GM12891 (cell line): ENCODE results near the gene ASB7.

Experiments used
- DNase-seq: peaks from one replicate; pipeline ENCODE4 v3.0.0; 2011; ENCODE audit warnings: low spot score; ENCODE audit not compliant: insufficient read length
- FAIRE-seq: peaks from 2 replicates; lab custom pipeline; 2011; peaks lifted over from hg19 to GRCh38; lab: Jason Lieb, UNC
- PAX5 ChIP-seq: IDR thresholded peaks from 2 replicates; pipeline ENCODE4 v1.6.1; 2011; ENCODE audit warnings: low read length, moderate library complexity, mild to moderate bottlenecking; ENCODE audit not compliant: insufficient read depth, severe bottlenecking
- POLR2A ChIP-seq: IDR thresholded peaks from 2 replicates; pipeline ENCODE4 v1.6.1; 2011; ENCODE audit warnings: low read depth, low read length, control low read depth
- POLR2AphosphoS5 ChIP-seq: IDR thresholded peaks from 2 replicates; pipeline ENCODE4 v1.6.1; 2011; ENCODE audit warnings: low read depth, low read length, control low read depth
- POU2F2 ChIP-seq: IDR thresholded peaks from 2 replicates; pipeline ENCODE4 v1.6.1; 2011; ENCODE audit warnings: low read depth, mild to moderate bottlenecking, control low read depth, low read length, moderate library complexity
- SPI1 ChIP-seq: IDR thresholded peaks from 2 replicates; pipeline ENCODE4 v1.6.1; 2011; ENCODE audit warnings: low read depth, low read length, control low read depth
- TAF1 ChIP-seq: IDR thresholded peaks from 2 replicates; pipeline ENCODE4 v1.6.1; 2011; ENCODE audit warnings: low read depth, low read length, control low read depth

Gene ASB7

GRCh38 chr15:100690795-100691158, 88.4 kb downstream of the ASB7 start:
- DNase-seq (no peak), FAIRE-seq (no peak)

GRCh38 chr15:100691321-100691720, 88.9 kb downstream of the ASB7 start:
- DNase-seq, result no peak
- no peak for TF ChIP-seq POLR2A
- TF ChIP-seq POU2F2, result no peak
- TF ChIP-seq PAX5, result no peak
- no peak for TF ChIP-seq TAF1
- no peak for TF ChIP-seq SPI1
- no peak for TF ChIP-seq POLR2AphosphoS5
- no peak for FAIRE-seq

More at GRCh38 chr15:100690795-100691158, 88.4 kb downstream of the ASB7 start:
- TF ChIP-seq PAX5, result no peak
- no peak for TF ChIP-seq POLR2A
- TF ChIP-seq TAF1, result no peak
- TF ChIP-seq POLR2AphosphoS5, result no peak
- no peak for TF ChIP-seq POU2F2
- no peak for TF ChIP-seq SPI1

- FAIRE-seq (no peak), DNase-seq (no peak)
- TF ChIP-seq POLR2AphosphoS5 (no peak), POLR2A (no peak), POU2F2 (no peak), PAX5 (no peak), TAF1 (no peak), SPI1 (no peak)
Measured at GRCh38 chr15:100692246-100692645, 89.9 kb downstream of the ASB7 start.

- DNase-seq (no peak), FAIRE-seq (no peak)
- no peak for TF ChIP-seq POU2F2
- TF ChIP-seq POLR2AphosphoS5, result no peak
- TF ChIP-seq SPI1, result no peak
- no peak for TF ChIP-seq TAF1
- no peak for TF ChIP-seq POLR2A
- TF ChIP-seq PAX5, result no peak
Measured at GRCh38 chr15:100692671-100693070, 90.3 kb downstream of the ASB7 start.

GRCh38 chr15:100693451-100693850, 91.1 kb downstream of the ASB7 start:
- no peak for FAIRE-seq

GRCh38 chr15:100694381-100695021, 92.1 kb downstream of the ASB7 start:
- TF ChIP-seq POLR2AphosphoS5 (no peak), PAX5 (no peak), POU2F2 (no peak), TAF1 (no peak), POLR2A (no peak), SPI1 (no peak)
- FAIRE-seq (no peak), DNase-seq (no peak)

More at GRCh38 chr15:100693451-100693850, 91.1 kb downstream of the ASB7 start:
- TF ChIP-seq POLR2AphosphoS5 (no peak), POLR2A (no peak), POU2F2 (no peak), TAF1 (no peak), SPI1 (no peak), PAX5 (no peak)
- no peak for DNase-seq

- DNase-seq, result no peak
- FAIRE-seq, result no peak
- no peak for TF ChIP-seq POLR2A
- no peak for TF ChIP-seq TAF1
- no peak for TF ChIP-seq POLR2AphosphoS5
- no peak for TF ChIP-seq POU2F2
- TF ChIP-seq PAX5, result no peak
- no peak for TF ChIP-seq SPI1
Measured at GRCh38 chr15:100695048-100695447, 92.7 kb downstream of the ASB7 start.

GRCh38 chr15:100696452-100696851, 94.1 kb downstream of the ASB7 start:
- no peak for DNase-seq
- TF ChIP-seq SPI1 (no peak), PAX5 (no peak), POLR2A (no peak), POU2F2 (no peak), TAF1 (no peak)
- no peak for FAIRE-seq
